GM12878 (cell line): ENCODE results near the gene B3GNT2. TPM values are rescaled to one million over a fixed set of nuclear protein-coding genes. Genes with fewer than 3 reads are reported as not detected.

Experiments used
- ATAC-seq: fragments of 200-7000 bp; cut with Tn5 transposase; 3 replicates; pipeline ENCODE4 v1.9.1; 2020; ENCODE audit warnings: mild to moderate bottlenecking, moderate library complexity
- BruUV-seq: library from RNA; stranded (reverse); fragments of 400-500 nt; replicated peaks from 2 replicates; lab custom pipeline; 2021; lab: Mats Ljungman, UMichigan
- CTCF ChIA-PET: fragments of 300-600 bp; sonication (Branson Sonifier 250); formaldehyde crosslinking; extraction: SDS; loops from one replicate; lab custom pipeline; 2021; ENCODE audit warnings: inconsistent platforms; lab: Yijun Ruan, JAX
- POLR2A ChIA-PET: fragments of 350-600 bp; formaldehyde crosslinking; extraction: SDS; loops from one replicate; lab custom pipeline; 2021; ENCODE audit warnings: inconsistent platforms; lab: Charles Lee
- RAD21 ChIA-PET: fragments of 300-600 bp; sonication (Branson Sonifier 250); formaldehyde crosslinking; loops from one replicate; lab custom pipeline; 2023; ENCODE audit warnings: antibody characterized with exemption; ENCODE audit not compliant: unreplicated experiment; lab: Charles Lee
- SMC1A ChIA-PET: fragments of 300-600 bp; sonication (Branson Sonifier 250); formaldehyde crosslinking; loops from one replicate; lab custom pipeline; 2023; ENCODE audit not compliant: unreplicated experiment, uncharacterized antibody; lab: Charles Lee
- DNase-seq: peaks from one replicate; pipeline ENCODE4 v3.0.0-alpha.2; 2011; ENCODE audit warnings: low read depth, low spot score
- FAIRE-seq: peaks from 3 replicates; lab custom pipeline; 2011; peaks lifted over from hg19 to GRCh38; lab: Jason Lieb, UNC
- H2AFZ ChIP-seq: 2 replicates; pipeline ENCODE4 v1.6.0; 2011; ENCODE audit warnings: low read depth, low read length, control low read depth; ENCODE audit not compliant: control insufficient read depth
- H3K27ac ChIP-seq: 2 replicates; pipeline ENCODE4 v1.5.1; 2011; ENCODE audit warnings: control low read depth; ENCODE audit not compliant: control insufficient read depth, insufficient read depth
- H3K27me3 ChIP-seq, 2 experiments: replicated peaks in 1 of 2; 2 replicates each; pipeline versions ENCODE4 v1.6.0 to v1.6.1; 2011; ENCODE audit warnings: low read length in 1 of 2; ENCODE audit not compliant: control insufficient read depth in 2 of 2, insufficient read depth in 2 of 2
- H3K36me3 ChIP-seq, 2 experiments: 2 replicates each; pipeline ENCODE4 v1.5.1; 2011; ENCODE audit warnings: low read length in 1 of 2; ENCODE audit not compliant: control insufficient read depth in 2 of 2, insufficient read depth in 2 of 2
- H3K4me1 ChIP-seq: 2 replicates; pipeline ENCODE4 v1.6.1; 2011; ENCODE audit warnings: mild to moderate bottlenecking, low read length, moderate library complexity, mixed read lengths; ENCODE audit not compliant: control insufficient read depth, insufficient read depth
- H3K4me2 ChIP-seq: 2 replicates; pipeline ENCODE4 v1.6.0; 2011; ENCODE audit warnings: control low read depth; ENCODE audit not compliant: control insufficient read depth, insufficient read depth
- H3K4me3 ChIP-seq: fragments of 200-600 bp; sonication (generic); 2 replicates; pipeline ENCODE4 v1.5.1; 2016
- H3K79me2 ChIP-seq: 2 replicates; pipeline ENCODE4 v1.6.0; 2011; ENCODE audit warnings: low read length; ENCODE audit not compliant: control insufficient read depth, insufficient read depth
- H3K9ac ChIP-seq: 2 replicates; pipeline ENCODE4 v1.8.0; 2011; ENCODE audit warnings: low read length, control low read depth, mixed read lengths; ENCODE audit not compliant: control insufficient read depth, insufficient read depth
- H3K9me3 ChIP-seq: replicated peaks from 3 replicates; pipeline ENCODE4 v1.5.1; 2011; ENCODE audit warnings: mild to moderate bottlenecking, low read length; ENCODE audit not compliant: control insufficient read depth, insufficient read depth
- H4K20me1 ChIP-seq: 2 replicates; pipeline ENCODE4 v1.6.0; 2011; ENCODE audit not compliant: control insufficient read depth, insufficient read depth
- EGR1 ChIP-seq, 2 experiments: IDR thresholded peaks; 1 replicate in 1 of 2; 2 replicates in 1 of 2; pipeline ENCODE4 v1.6.1; 2011 to 2012; ENCODE audit warnings: low read depth in 2 of 2, low read length in 2 of 2, borderline replicate concordance in 1 of 2, mild to moderate bottlenecking in 1 of 2, moderate library complexity in 1 of 2
- GATAD2B ChIP-seq: fragments of 450-650 bp; conservative IDR thresholded peaks from 2 replicates; pipeline ENCODE4 v1.6.1; 2017; ENCODE audit warnings: low read depth, mild to moderate bottlenecking, moderate library complexity
- HDAC2 ChIP-seq: fragments of 200-600 bp; sonication (generic); IDR thresholded peaks from 2 replicates; pipeline ENCODE4 v1.6.1; 2017
- NFXL1 ChIP-seq: fragments of 450-650 bp; IDR thresholded peaks from 2 replicates; pipeline ENCODE4 v1.6.1; 2017; ENCODE audit warnings: antibody characterized with exemption, mild to moderate bottlenecking, borderline replicate concordance
- NR2C1 ChIP-seq: fragments of 450-650 bp; IDR thresholded peaks from 2 replicates; pipeline ENCODE4 v1.6.1; 2017; ENCODE audit warnings: antibody characterized with exemption, mild to moderate bottlenecking, moderate library complexity
- PAX5 ChIP-seq: IDR thresholded peaks from 2 replicates; pipeline ENCODE4 v1.6.1; 2011; ENCODE audit warnings: low read depth, low read length, borderline replicate concordance
- USF2 ChIP-seq: IDR thresholded peaks from 2 replicates; pipeline ENCODE4 v1.6.1; 2011; ENCODE audit warnings: low read depth, low read length, improper control_type of control experiment, borderline replicate concordance
- ZBTB4 ChIP-seq: fragments of 450-650 bp; formaldehyde crosslinking; IDR thresholded peaks from 2 replicates; pipeline ENCODE4 v1.4.0; 2022; ENCODE audit warnings: mild to moderate bottlenecking, moderate library complexity
- WGBS: methylation state at CpG from one replicate; pipeline ENCODE4 v1.1.6; 2016; ENCODE audit warnings: low lambda C conversion rate; ENCODE audit not compliant: insufficient replicate concordance, insufficient coverage; ENCODE audit errors: missing lambda C conversion rate; 5-methylcytosine and 5-hydroxymethylcytosine counted together
- in situ Hi-C: fragments of 300-500 bp; cut with MboI; formaldehyde crosslinking; loops from 9 replicates; pipeline ENCODE4 v1.14.3; 2018; ENCODE audit warnings: mixed read lengths
- intact Hi-C: fragments of 100-400 bp; cut with micrococcal nuclease; formaldehyde crosslinking; loops from one replicate; pipeline ENCODE4 v1.14.2; 2022; ENCODE audit not compliant: unreplicated experiment
- polyA plus RNA-seq, 11 experiments: library from polyadenylated mRNA; depleted of rRNA in 4 of 11; unstranded in 6 of 11; stranded (reverse) in 5 of 11; fragments of >200 nt; fragmentation: Nextera tagmentation in 4 of 11; fragmentation: Illumina TruSeq in 1 of 11; extraction: Ambion mirVana in 4 of 11; extraction: Trizol in 1 of 11; gene quantifications; 1 replicate in 1 of 11; 2 replicates in 10 of 11; pipeline versions ENCODE4 v1.2.1 to v1.2.3, GENCODE V29; 2011 to 2016; ENCODE audit warnings: inconsistent platforms in 2 of 11, missing spikeins in 2 of 11, low read depth in 1 of 11
- total RNA-seq, 4 experiments: library from RNA; depleted of rRNA in 3 of 4; stranded (reverse); fragments of >200 nt in 3 of 4; fragmentation: Illumina TruSeq in 1 of 4; extraction: Trizol in 1 of 4; gene quantifications; 2 replicates each; pipeline versions ENCODE4 v1.2.1 to v1.2.3, GENCODE V29; 2013 to 2021

B3GNT2 gene
- total and polyA plus RNA-seq, 10 of the 15 experiments (the other 5 are each of a cell fraction or from before 2014, with no cell fraction given) = 19.7 to 103 (median 76.3) TPM

GRCh38 chr2:62248226-62248625, 52.3 kb downstream of the B3GNT2 start (continued):
- no peak for TF ChIP-seq ZBTB4 (CRISPR knock-in tag)
- TF ChIP-seq USF2 = no peak
- no peak for TF ChIP-seq EGR1 (IDR thresholded peaks at IDR 0.05; ENCODE audit: borderline replicate concordance in 1 of 2, low read depth in 2 of 2, low read length in 2 of 2)

GRCh38 chr2:62250239-62250638, 54.3 kb downstream of the B3GNT2 start:
- H3K9me3 ChIP-seq = peaks cover 8% of the 10 kb centered on the region; the same call in 2 of the 3 replicates
- H3K36me3 ChIP-seq = no peaks in the 10 kb centered on the region
- FAIRE-seq (no peak), DNase-seq (no peak), ATAC-seq (no peak)
- intact Hi-C loops (no loop called here), in situ Hi-C loops (no loop called here)
- CTCF ChIA-PET = interaction anchor here (0.7 kb wide), 1 partner anchor 63 kb away, joined by 3 read pairs; no protein-coding TSS in a partner anchor
- no peaks in the 10 kb centered on the region for H3K27me3 ChIP-seq
- H3K4me3 ChIP-seq = no peak overlapping the region
- H2AFZ ChIP-seq = no peak overlapping the region
- BruUV-seq = no TSS peak
- no peaks in the 10 kb centered on the region for H3K79me2 ChIP-seq
- 63% methylated on average over 4 of the region's 4 CpGs for WGBS
- H3K27ac ChIP-seq = no peak overlapping the region
- H4K20me1 ChIP-seq = no peaks in the 10 kb centered on the region
- no peak overlapping the region for H3K4me2 ChIP-seq
- no peak overlapping the region for H3K9ac ChIP-seq
- no peaks in the 10 kb centered on the region for H3K4me1 ChIP-seq
- POLR2A ChIA-PET = no interaction called here
- RAD21 ChIA-PET = no interaction called here
- peak; percentile 62; the same call in 1 of the 2 replicates for TF ChIP-seq PAX5
- TF ChIP-seq GATAD2B = no peak
- no peak for TF ChIP-seq NR2C1
- TF ChIP-seq HDAC2 = no peak
- TF ChIP-seq NFXL1 = no peak
- SMC1A ChIA-PET = no interaction called here
